ENCODE results near the gene SLC7A6.

The SLC7A6 gene

GRCh38 chr16:68269793-68270192 lies 5.5 kb downstream of the SLC7A6 start:
- no peak overlapping the region for H3K4me3 ChIP-seq (ENCODE audit: low read depth, low read length)
- TF ChIP-seq CTCF (IDR thresholded peaks at IDR 0.05; ENCODE audit: low read depth, low read length) = no peak

DNA sequence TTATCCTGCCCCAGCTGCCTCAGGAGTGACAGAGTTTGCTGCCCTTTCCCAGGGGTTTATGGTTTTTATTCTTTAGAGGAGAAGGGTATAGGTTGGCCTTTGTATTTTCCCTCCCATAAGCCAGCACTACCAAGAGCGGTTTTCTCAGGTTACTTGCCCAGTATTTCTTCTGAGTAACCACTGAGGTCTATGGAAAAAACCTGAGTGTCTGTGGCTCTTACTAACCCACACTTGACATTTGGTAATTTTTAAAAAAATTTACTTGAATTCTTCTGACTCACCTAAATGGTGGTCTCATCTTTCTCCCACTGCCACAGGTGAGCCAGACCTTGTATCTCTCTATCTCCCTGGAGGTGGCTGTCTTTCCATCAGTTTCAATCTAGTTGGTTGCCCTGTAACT lies 6.0 kb downstream of the SLC7A6 start:
- H3K4me3 ChIP-seq (ENCODE audit: low read depth, low read length) = no peak overlapping the region
- no peak for TF ChIP-seq CTCF (IDR thresholded peaks at IDR 0.05; ENCODE audit: low read depth, low read length)

DNA sequence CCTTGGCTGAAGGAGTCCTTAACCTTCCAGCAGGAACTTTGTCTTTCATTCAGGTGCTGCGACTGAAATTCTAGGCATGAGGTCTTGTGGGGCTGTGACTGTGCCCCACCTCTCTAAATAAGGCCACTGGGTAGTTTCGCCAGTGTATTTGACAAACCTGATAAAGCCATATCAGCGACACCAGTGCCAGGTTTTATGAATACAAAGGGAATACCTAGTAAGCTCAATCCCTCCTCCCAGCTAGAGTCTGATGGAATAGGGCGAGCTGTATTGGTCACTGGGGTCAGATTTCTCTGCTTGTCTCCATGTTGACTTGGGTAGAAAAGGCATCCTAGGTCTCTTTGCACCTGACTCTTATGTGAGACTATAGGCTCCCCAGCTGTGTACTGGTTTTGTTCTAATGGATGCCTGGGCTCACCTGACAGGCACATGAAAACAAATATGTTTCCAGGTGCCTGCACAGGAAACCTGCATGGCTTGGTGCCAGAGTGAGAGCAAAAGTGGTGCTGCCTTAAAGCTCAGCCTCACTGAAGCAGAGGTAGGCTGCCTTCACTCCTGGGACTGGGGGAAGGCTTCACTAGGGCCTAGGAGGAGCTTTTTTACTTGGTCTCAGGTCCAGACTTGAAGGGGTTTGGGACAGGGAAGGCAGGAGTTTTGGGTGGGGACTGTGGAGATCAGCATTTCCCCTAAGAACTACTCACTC lies 8.3 kb downstream of the SLC7A6 start:
- no peak overlapping the region for H3K4me3 ChIP-seq (ENCODE audit: low read depth, low read length)
- no peak for TF ChIP-seq CTCF (IDR thresholded peaks at IDR 0.05; ENCODE audit: low read depth, low read length)

DNA sequence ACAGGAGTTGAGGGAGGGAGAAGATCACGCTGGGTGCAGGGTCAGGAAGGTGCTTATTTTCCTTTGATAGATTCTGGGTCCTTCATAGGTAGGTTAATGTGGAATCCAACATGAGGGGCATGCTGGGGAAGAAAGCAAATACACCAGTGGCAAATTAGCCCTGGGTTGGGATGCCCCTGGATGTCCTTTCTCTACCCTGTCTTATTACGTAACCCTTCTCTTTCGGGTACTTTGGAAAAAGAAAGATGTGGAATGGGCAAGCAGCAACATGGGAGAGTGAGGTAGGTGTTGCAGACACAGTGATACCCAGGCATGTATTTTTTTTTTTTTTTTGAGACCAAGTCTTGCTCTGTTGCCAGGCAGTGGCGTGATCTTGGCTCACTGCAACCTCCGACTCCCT lies 9.1 kb downstream of the SLC7A6 start:
- no peak for TF ChIP-seq CTCF (IDR thresholded peaks at IDR 0.05; ENCODE audit: low read depth, low read length)
- H3K4me3 ChIP-seq (ENCODE audit: low read depth, low read length) = no peak overlapping the region

DNA sequence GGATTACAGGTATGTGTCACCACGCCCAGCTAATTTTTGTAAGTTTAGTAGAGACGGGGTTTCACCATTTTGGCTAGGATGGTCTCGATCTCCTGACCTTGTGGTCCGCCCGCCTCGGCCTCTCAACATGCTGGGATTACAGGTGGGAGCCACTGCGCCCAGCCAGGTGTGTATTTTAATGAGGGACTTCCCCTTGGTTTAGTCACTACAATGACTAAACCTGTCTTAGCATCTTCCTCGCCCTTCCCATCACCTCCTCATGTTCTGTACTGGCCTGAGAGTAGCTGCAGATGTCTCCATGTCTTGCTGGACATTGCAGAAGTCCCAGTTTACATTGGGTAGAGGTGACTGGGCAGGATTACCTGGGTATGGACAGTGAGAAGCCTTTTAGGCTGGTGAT lies 9.6 kb downstream of the SLC7A6 start:
- no peak overlapping the region for H3K4me3 ChIP-seq (ENCODE audit: low read depth, low read length)
- no peak for TF ChIP-seq CTCF (IDR thresholded peaks at IDR 0.05; ENCODE audit: low read depth, low read length)

DNA sequence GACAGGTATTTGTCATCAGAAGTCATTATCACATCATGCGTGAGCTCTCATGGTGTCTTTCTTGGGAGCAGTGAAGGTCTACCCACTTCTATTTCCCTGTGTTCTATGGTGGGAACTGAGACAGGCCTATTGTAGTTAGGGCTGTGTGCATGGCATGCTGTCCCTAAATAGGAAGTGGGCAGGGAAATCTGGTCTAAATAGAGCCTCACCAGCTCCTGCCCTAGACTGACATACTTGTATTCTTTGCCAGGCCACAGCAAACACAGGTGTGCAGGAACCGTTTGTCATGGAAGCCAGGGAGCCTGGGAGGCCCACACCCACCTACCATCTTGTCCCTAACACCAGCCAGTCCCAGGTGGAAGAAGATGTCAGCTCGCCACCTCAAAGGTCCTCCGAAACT lies 10.1 kb downstream of the SLC7A6 start:
- no peak for TF ChIP-seq CTCF (IDR thresholded peaks at IDR 0.05; ENCODE audit: low read depth, low read length)
- no peak overlapping the region for H3K4me3 ChIP-seq (ENCODE audit: low read depth, low read length)

DNA sequence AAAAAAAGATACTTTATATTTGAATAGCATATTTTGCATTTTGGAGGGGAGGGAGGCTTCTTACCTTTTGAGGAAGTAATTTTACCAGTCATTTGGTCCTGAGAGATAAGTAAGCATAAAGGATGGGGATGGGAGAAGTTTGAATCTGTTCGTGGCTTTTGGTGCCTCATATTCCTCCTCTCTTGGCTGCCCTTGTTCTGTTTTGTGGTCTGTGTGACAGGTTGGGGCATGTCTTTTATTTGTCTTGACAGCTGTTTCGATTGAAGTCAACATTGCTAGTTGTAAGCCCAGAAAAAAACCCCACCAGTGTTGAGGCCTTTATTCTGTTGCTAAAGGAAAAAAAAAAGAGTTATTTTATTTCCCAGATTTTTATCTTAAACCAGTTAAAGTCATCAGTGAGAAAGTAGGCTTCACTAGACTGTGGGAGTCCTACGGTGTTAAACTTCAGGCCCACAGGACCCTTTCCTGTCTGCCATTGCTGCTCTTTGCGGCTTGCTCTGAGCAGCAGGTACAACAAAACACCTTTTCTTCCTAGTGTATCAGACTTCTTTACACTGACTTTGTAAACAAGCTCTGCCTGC lies 11.4 kb downstream of the SLC7A6 start:
- no peak overlapping the region for H3K4me3 ChIP-seq (ENCODE audit: low read depth, low read length)
- TF ChIP-seq CTCF (IDR thresholded peaks at IDR 0.05; ENCODE audit: low read depth, low read length) = no peak
